HL-60 (cell line): ENCODE measurements around the gene WDR64.

Experiments used
- DNase-seq, 2 experiments: peaks; one replicate each; pipeline ENCODE4 v3.0.0-alpha.2; 2010 to 2020; ENCODE audit warnings: low read depth in 1 of 2, low spot score in 1 of 2
- H3K27ac ChIP-seq: fragments of 250-450 bp; sonication (Bioruptor Pico); replicated peaks from 2 replicates; pipeline ENCODE4 v1.5.1; 2020; ENCODE audit warnings: mild to moderate bottlenecking, moderate library complexity
- H3K27me3 ChIP-seq: fragments of 250-450 bp; sonication (Bioruptor Pico); 2 replicates; pipeline ENCODE4 v1.5.1; 2021; ENCODE audit warnings: mild to moderate bottlenecking, moderate library complexity; ENCODE audit not compliant: insufficient read depth, poor library complexity, severe bottlenecking
- H3K4me3 ChIP-seq: replicated peaks from 2 replicates; pipeline ENCODE4 v1.5.1; 2011; ENCODE audit warnings: mild to moderate bottlenecking, control low read depth, low read length; ENCODE audit not compliant: insufficient read depth
- CTCF ChIP-seq: IDR thresholded peaks from one replicate; pipeline ENCODE4 v1.5.1; 2011; ENCODE audit warnings: low read length, control low read depth, inconsistent platforms; ENCODE audit not compliant: insufficient read depth
- GABPA ChIP-seq: IDR thresholded peaks from 2 replicates; pipeline ENCODE4 v1.6.1; 2012; ENCODE audit warnings: low read depth
- POLR2AphosphoS5 ChIP-seq: IDR thresholded peaks from 2 replicates; pipeline ENCODE4 v1.6.1; 2012; ENCODE audit warnings: low read depth
- REST ChIP-seq: IDR thresholded peaks from 2 replicates; pipeline ENCODE4 v1.6.1; 2012; ENCODE audit warnings: low read depth; ENCODE audit not compliant: insufficient replicate concordance
- SPI1 ChIP-seq: IDR thresholded peaks from 2 replicates; pipeline ENCODE4 v1.6.1; 2012; ENCODE audit warnings: low read depth, mild to moderate bottlenecking, borderline replicate concordance

Gene WDR64

GRCh38 chr1:241842565-241842964, 190.5 kb downstream of the WDR64 start:
- Histone ChIP-seq H3K4me3 (no peak overlapping the region), H3K27me3 (no peaks in the 10 kb centered on the region), H3K27ac (no peak overlapping the region)
- DNase-seq: no peak
- TF ChIP-seq SPI1 (no peak), POLR2AphosphoS5 (no peak), REST (no peak), CTCF (no peak), GABPA (no peak)

GRCh38 chr1:241844593-241844992, 192.5 kb downstream of the WDR64 start:
- H3K4me3 ChIP-seq: no peak overlapping the region
- no peak for DNase-seq
- TF ChIP-seq POLR2AphosphoS5 (no peak), REST (no peak), SPI1 (no peak), GABPA (no peak), CTCF (no peak)
- H3K27me3 ChIP-seq: no peaks in the 10 kb centered on the region
- no peak overlapping the region for H3K27ac ChIP-seq

GRCh38 chr1:241846375-241846774, 194.3 kb downstream of the WDR64 start:
- H3K27ac ChIP-seq: no peak overlapping the region
- no peak for TF ChIP-seq CTCF
- no peak for TF ChIP-seq GABPA
- no peak for TF ChIP-seq REST
- no peak for TF ChIP-seq SPI1
- no peak for TF ChIP-seq POLR2AphosphoS5
- no peaks in the 10 kb centered on the region for H3K27me3 ChIP-seq
- no peak overlapping the region for H3K4me3 ChIP-seq
- no peak for DNase-seq
